Osteoblast (primary cell): ENCODE data around the gene WWOX. TPM values are rescaled to one million over a fixed set of nuclear protein-coding genes. Genes with fewer than 3 reads are reported as not detected.

Experiments
- DNase-seq: peaks from one replicate; pipeline ENCODE4 v3.0.0; 2011; ENCODE audit warnings: low spot score, mixed read lengths; ENCODE audit not compliant: insufficient read length; ENCODE audit errors: missing footprints
- H2AFZ ChIP-seq: 2 replicates; pipeline ENCODE4 v1.6.0; 2011; ENCODE audit warnings: mild to moderate bottlenecking, low read length
- H3K27ac ChIP-seq: 2 replicates; pipeline ENCODE4 v1.5.1; 2011; ENCODE audit warnings: mild to moderate bottlenecking, low read depth, low read length, moderate library complexity
- H3K27me3 ChIP-seq: 2 replicates; pipeline ENCODE4 v1.6.0; 2012; ENCODE audit warnings: mild to moderate bottlenecking, control low read depth, inconsistent platforms, low read length, moderate library complexity; ENCODE audit not compliant: insufficient read depth
- H3K36me3 ChIP-seq: 2 replicates; pipeline ENCODE4 v1.5.1; 2011; ENCODE audit warnings: mild to moderate bottlenecking, low read length, control low read depth, moderate library complexity; ENCODE audit not compliant: insufficient read depth
- H3K4me1 ChIP-seq: 2 replicates; pipeline ENCODE4 v1.5.1; 2011; ENCODE audit warnings: mild to moderate bottlenecking, low read length, control low read depth, moderate library complexity; ENCODE audit not compliant: insufficient read depth
- H3K4me2 ChIP-seq: 2 replicates; pipeline ENCODE4 v1.6.0; 2011; ENCODE audit warnings: mild to moderate bottlenecking, low read length; ENCODE audit not compliant: insufficient read depth
- H3K4me3 ChIP-seq: fragments of 200-600 bp; sonication (generic); 3 replicates; pipeline ENCODE4 v1.5.1; 2012; ENCODE audit warnings: mild to moderate bottlenecking, low read length, inconsistent platforms; ENCODE audit not compliant: insufficient read depth
- H3K79me2 ChIP-seq: 2 replicates; pipeline ENCODE4 v1.6.0; 2012; ENCODE audit warnings: mild to moderate bottlenecking, low read length, control low read depth, inconsistent platforms; ENCODE audit not compliant: insufficient read depth
- H3K9me3 ChIP-seq: 2 replicates; pipeline ENCODE4 v1.5.1; 2011; ENCODE audit warnings: low read depth, low read length, control low read depth
- H4K20me1 ChIP-seq: 2 replicates; pipeline ENCODE4 v1.6.0; 2012; ENCODE audit warnings: mild to moderate bottlenecking, low read length, control low read depth; ENCODE audit not compliant: insufficient read depth
- total RNA-seq: library from RNA; depleted of rRNA; stranded (reverse); fragments of >200 nt; gene quantifications from 2 replicates; pipeline ENCODE4 v1.2.3, GENCODE V29; 2012
- TF ChIP-seq, protein P1 (sequence below): IDR thresholded peaks from 2 replicates; pipeline ENCODE4 v1.5.1; 2011; ENCODE audit warnings: mild to moderate bottlenecking, low read depth, low read length, moderate library complexity; ENCODE audit errors: extremely low read depth

WWOX gene
- total RNA-seq, 1 donor: 23.9 TPM

DNA sequence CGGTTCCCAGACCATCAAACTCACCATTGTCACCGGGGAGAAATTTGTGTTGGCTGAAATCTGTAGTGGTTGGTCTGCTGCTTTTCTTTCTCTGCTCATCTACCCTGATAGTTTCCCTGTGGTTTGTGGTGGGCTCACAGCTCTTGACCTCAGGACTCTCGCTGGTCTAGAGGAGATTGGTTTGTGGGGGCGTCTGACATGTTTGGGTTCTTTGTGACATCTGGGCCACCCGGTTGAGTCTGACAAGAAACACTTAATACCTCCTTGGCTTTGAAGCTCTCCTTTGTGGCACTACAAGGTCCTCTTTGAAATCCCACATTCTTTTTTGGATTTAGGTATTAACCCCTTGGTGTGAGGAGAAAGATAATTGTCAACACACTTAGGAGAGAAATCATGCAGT, 662.0 kb downstream of the WWOX start:
- H3K27me3 ChIP-seq: no peaks in the 10 kb centered on the region
- H3K4me3 ChIP-seq: no peak overlapping the region
- no peaks in the 10 kb centered on the region for H3K36me3 ChIP-seq
- H3K9me3 ChIP-seq: peaks cover 2% of the 10 kb centered on the region
- no peak overlapping the region for H3K4me2 ChIP-seq
- TF ChIP-seq, protein P1, sequence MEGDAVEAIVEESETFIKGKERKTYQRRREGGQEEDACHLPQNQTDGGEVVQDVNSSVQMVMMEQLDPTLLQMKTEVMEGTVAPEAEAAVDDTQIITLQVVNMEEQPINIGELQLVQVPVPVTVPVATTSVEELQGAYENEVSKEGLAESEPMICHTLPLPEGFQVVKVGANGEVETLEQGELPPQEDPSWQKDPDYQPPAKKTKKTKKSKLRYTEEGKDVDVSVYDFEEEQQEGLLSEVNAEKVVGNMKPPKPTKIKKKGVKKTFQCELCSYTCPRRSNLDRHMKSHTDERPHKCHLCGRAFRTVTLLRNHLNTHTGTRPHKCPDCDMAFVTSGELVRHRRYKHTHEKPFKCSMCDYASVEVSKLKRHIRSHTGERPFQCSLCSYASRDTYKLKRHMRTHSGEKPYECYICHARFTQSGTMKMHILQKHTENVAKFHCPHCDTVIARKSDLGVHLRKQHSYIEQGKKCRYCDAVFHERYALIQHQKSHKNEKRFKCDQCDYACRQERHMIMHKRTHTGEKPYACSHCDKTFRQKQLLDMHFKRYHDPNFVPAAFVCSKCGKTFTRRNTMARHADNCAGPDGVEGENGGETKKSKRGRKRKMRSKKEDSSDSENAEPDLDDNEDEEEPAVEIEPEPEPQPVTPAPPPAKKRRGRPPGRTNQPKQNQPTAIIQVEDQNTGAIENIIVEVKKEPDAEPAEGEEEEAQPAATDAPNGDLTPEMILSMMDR: no peak
- DNase-seq: no peak
- H3K79me2 ChIP-seq: no peaks in the 10 kb centered on the region
- H3K4me1 ChIP-seq: no peaks in the 10 kb centered on the region
- H2AFZ ChIP-seq: no peak overlapping the region
- H4K20me1 ChIP-seq: no peaks in the 10 kb centered on the region
- H3K27ac ChIP-seq: no peak overlapping the region

DNA sequence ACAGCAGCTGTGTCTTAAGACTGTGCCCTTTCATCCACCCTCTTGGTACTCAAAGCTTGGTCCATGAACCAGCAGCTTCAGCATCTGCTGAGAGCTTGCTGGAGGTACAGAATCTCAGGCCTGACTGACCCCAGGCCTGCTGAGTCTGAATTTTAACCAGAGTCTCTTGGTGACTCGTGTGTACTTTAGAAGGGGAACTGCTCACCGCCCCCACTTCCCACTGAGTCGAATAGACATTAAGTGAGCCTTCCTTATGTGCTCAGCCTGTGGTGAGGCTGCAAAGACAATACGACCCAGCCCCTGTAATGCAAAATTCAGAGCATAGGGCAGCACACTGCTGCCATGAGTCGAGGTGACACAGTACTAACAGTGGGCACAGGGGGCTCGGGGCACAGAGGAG, 662.8 kb downstream of the WWOX start:
- Histone ChIP-seq H3K36me3 (no peaks in the 10 kb centered on the region), H3K27ac (no peak overlapping the region), H3K27me3 (no peaks in the 10 kb centered on the region), H3K4me1 (no peaks in the 10 kb centered on the region), H3K4me2 (no peak overlapping the region), H3K4me3 (no peak overlapping the region), H3K9me3 (peaks cover 2% of the 10 kb centered on the region), H3K79me2 (no peaks in the 10 kb centered on the region), H4K20me1 (no peaks in the 10 kb centered on the region), H2AFZ (no peak overlapping the region)
- TF ChIP-seq, protein P1: no peak
- no peak for DNase-seq

DNA sequence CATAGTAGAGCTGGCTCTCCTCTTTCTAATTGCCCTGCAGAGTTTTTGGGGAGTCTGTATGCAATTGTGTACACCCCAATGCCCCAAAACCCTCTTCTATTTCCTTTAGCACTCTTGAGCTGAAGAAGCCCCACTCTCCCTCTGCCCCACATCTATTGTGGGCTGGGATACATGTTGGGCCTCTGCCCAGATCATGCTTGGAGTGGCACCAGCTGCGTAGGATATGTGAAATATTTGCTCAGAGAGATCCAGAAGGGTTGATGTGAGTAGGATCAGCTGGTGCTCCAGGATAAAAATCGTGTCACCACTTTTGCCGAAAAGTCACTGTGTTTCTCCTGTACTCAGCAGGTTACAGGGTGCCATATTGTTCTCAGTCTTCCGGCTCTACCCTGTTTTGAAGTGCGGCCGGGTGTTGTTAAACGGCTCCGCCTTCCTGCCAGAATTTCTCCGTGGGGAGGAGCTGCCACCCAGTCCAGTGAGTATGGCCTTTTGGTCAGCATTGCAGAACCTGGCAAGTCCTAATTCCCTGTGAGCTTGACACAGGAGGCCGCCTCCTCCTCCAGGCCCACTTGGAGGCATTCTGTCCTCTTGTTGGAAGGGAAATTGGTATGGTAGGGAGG, 664.5 kb downstream of the WWOX start:
- Histone ChIP-seq H3K4me3 (no peak overlapping the region), H3K9me3 (peaks cover 2% of the 10 kb centered on the region), H3K36me3 (no peaks in the 10 kb centered on the region), H2AFZ (no peak overlapping the region), H4K20me1 (no peaks in the 10 kb centered on the region), H3K27ac (no peak overlapping the region), H3K4me2 (no peak overlapping the region), H3K79me2 (no peaks in the 10 kb centered on the region), H3K27me3 (no peaks in the 10 kb centered on the region), H3K4me1 (no peaks in the 10 kb centered on the region)
- DNase-seq: no peak
- TF ChIP-seq, protein P1: no peak

DNA sequence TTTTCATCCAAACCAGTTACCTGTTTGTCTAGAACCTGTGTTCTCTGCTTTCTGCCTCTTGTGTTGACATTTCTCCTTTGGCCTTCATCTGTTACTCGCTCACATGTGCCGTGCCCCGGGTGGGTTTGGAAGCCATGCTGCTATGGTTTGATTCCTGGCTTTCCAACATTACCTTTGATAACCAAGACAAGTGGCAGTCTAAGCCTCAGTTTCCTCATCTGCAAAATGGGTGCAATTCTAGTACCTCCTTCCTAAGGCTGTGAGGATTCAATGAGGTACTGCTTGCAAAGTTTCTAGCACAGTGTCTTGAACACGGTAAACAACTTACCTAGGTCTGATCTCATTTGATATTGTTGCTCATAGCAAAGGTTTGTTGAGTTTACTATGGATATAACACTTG, 665.0 kb downstream of the WWOX start:
- Histone ChIP-seq H2AFZ (no peak overlapping the region), H3K36me3 (no peaks in the 10 kb centered on the region), H3K4me1 (no peaks in the 10 kb centered on the region), H3K4me3 (no peak overlapping the region), H3K27ac (no peak overlapping the region), H3K27me3 (no peaks in the 10 kb centered on the region), H3K79me2 (no peaks in the 10 kb centered on the region), H3K9me3 (peaks cover 2% of the 10 kb centered on the region), H3K4me2 (no peak overlapping the region), H4K20me1 (no peaks in the 10 kb centered on the region)
- DNase-seq: no peak
- TF ChIP-seq, protein P1: no peak
